GM10248 (cell line): ENCODE measurements around the gene XBP1.
A peak's percentile ranks its signal among the peaks of the same experiment; 100 is the strongest.

Source experiments
- CTCF ChIA-PET: fragments of 300-600 bp; sonication (Branson Sonifier 250); formaldehyde crosslinking; extraction: SDS; loops from one replicate; lab custom pipeline; 2021; ENCODE audit warnings: antibody characterized with exemption; lab: Yijun Ruan, JAX
- POLR2A ChIA-PET: fragments of 350-650 bp; sonication (Branson Sonifier 250); formaldehyde crosslinking; extraction: SDS; loops from one replicate; lab custom pipeline; 2020; ENCODE audit warnings: antibody characterized with exemption; lab: Yijun Ruan, JAX
- DNase-seq: peaks from one replicate; pipeline ENCODE4 v3.0.0; 2012; ENCODE audit errors: extremely low spot score
- TF ChIP-seq, protein P1 (sequence below): IDR thresholded peaks from 2 replicates; pipeline ENCODE4 v1.5.1; 2012; ENCODE audit warnings: mild to moderate bottlenecking, low read depth; ENCODE audit errors: extremely low read depth, missing control alignments, control extremely low read depth

The XBP1 gene

DNA sequence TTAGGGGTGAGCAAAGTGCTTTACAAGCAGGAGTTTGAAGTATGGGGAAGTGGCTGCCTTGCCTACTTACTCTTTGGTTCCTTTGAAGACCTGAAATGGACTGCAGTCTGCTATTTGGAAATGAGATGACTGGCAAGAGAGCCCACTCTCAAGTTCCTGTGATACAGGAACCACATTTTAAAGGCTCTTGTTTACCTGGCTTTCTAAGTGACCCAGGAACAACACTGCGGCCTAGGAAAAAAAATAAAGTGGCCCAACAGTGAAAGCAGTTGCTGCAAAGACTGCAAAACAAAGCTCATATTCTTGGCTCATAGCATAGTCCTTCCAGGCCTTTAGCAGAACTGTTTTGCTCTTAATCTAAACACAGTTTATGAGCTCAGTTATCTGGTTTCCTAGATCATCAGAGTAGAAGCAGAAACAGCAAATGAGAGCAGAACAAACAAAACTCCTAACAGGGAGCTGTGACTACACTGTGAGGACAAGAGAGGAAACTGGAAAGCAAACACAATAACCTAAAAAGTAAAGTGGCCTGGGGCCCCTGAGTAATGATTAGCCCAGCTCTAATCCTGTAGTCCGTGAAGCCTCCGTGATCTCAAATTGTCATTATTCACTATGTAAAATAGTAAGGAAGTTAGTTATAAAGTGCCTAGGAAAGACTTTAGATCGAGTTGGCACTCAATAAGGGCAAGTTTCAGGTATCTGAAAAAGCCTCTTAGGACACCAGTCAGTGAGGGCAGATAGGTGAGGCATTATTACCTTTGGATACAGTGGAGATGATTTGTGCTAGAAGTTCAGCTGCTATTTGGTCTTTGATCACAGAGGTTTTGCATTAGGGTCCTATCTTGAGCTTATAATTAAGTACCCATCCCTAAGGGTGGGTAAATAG is 16.3 kb downstream of the XBP1 start:
- DNase-seq, result no peak
- TF ChIP-seq, protein P1, sequence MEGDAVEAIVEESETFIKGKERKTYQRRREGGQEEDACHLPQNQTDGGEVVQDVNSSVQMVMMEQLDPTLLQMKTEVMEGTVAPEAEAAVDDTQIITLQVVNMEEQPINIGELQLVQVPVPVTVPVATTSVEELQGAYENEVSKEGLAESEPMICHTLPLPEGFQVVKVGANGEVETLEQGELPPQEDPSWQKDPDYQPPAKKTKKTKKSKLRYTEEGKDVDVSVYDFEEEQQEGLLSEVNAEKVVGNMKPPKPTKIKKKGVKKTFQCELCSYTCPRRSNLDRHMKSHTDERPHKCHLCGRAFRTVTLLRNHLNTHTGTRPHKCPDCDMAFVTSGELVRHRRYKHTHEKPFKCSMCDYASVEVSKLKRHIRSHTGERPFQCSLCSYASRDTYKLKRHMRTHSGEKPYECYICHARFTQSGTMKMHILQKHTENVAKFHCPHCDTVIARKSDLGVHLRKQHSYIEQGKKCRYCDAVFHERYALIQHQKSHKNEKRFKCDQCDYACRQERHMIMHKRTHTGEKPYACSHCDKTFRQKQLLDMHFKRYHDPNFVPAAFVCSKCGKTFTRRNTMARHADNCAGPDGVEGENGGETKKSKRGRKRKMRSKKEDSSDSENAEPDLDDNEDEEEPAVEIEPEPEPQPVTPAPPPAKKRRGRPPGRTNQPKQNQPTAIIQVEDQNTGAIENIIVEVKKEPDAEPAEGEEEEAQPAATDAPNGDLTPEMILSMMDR, result no peak
- ChIA-PET POLR2A (interaction anchor here (1.3 to 3.2 kb wide), 2 partner anchors 11 kb away, joined by 3 to 11 read pairs; partner anchors contain the start of gene CCDC117), CTCF (interaction anchor here (1.2 to 2.7 kb wide), 5 partner anchors 11 to 43 kb away, joined by 3 to 14 read pairs (median 4); partner anchors contain the start of genes CCDC117 and CHEK2)

DNA sequence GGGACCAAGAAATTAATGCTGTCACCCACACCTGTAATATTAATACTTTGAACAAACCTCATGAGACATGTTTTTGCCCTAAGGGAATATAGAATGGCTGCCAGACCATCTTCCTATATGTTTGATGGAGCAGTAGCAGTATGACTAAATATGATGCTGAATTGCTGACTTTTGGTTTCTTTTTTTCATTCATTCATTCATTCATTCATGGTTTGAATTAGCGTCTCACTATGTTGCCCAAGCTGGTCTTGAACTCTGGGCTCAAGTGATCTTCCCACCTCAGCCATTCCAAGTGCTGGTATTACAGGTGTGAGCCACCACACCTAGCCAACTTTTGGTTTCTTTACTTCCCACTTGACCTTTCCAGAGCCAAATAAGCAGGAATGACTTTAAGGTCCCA is 20.1 kb downstream of the XBP1 start:
- TF ChIP-seq, protein P1, result no peak
- ChIA-PET CTCF (interaction anchor here (0.8 to 1.0 kb wide), 3 partner anchors 26 to 760 kb away, joined by 3 read pairs; no protein-coding TSS in a partner anchor), POLR2A (no interaction called here)
- DNase-seq, result no peak

DNA sequence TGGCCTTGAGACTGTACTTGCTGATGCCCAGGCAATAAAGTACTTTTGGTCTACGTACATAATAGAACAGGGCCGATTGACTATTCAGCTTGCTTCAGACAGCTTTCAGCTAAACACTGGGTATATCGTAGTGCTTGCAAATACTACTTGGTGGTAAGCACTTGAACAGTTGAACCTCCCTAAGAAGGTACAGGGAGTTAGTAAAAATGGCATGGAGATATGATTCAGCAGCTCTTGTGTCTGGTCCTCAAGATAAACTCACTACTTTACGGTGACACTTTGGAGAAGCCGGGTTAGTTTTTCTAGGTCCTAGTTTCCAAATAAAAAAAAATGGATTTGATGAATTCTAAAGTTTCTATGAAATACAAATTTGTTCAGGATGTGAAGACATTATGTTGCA is 20.5 kb downstream of the XBP1 start:
- no peak for DNase-seq
- ChIA-PET POLR2A (no interaction called here), CTCF (interaction anchor here (1.0 kb wide), 2 partner anchors 15 to 49 kb away, joined by 3 read pairs; no protein-coding TSS in a partner anchor)
- TF ChIP-seq, protein P1, result no peak

DNA sequence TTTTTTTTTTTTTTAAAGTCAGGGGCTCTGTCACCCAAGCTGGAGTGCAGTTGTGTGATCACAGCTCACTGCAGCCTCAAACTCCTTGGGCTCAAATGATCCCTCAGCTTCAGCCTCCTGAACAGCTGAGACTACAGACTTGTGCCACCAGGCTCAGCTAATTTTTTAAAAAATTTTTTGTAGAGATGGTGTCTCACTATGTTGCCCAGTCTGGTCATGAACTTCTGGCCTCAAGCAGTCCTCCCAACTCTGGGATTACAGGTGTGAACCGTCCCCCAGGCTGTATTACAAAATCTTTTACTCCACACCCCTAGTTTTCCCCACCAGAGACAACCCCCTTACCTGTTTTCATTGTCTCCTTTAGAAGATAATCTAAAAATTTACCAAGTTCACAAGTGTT is 26.0 kb downstream of the XBP1 start:
- DNase-seq, result no peak
- TF ChIP-seq, protein P1, result no peak
- CTCF ChIA-PET, result interaction anchor here (1.6 to 3.3 kb wide), 2 partner anchors 14 to 16 kb away, joined by 4 to 13 read pairs; no protein-coding TSS in a partner anchor
- POLR2A ChIA-PET, result interaction anchor here (0.6 to 2.2 kb wide), 2 partner anchors 11 to 18 kb away, joined by 7 to 11 read pairs; no protein-coding TSS in a partner anchor

DNA sequence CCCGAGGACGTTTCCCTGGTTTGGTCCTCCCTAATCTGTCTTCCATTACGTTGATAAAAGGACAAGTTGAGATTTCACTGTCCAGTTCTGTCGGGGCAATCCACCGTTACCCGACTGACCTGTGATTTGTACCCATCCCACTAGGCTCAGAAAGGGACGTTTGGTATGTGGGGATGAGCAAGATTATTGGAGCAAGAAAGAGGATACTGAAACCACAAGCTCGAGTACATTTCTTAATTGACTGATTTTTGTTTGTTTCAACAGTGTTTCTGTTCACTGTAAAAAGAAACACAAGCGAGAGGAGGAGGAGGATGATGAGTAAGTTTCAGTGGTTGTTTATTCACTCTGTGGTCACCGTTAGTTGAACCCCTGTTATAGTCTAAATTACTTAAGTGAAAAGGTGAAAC is 26.9 kb downstream of the XBP1 start:
- ChIA-PET CTCF (interaction anchor here (0.6 to 3.3 kb wide), 10 partner anchors 9 to 173 kb away, joined by 3 to 14 read pairs (median 4); no protein-coding TSS in a partner anchor), POLR2A (interaction anchor here (0.5 to 2.2 kb wide), 4 partner anchors 12 to 154 kb away, joined by 3 to 11 read pairs (median 3); no protein-coding TSS in a partner anchor)
- DNase-seq, result peak; percentile 53
- TF ChIP-seq, protein P1, result no peak
